ENCODE data around the gene SLC39A12.

Gene SLC39A12

DNA sequence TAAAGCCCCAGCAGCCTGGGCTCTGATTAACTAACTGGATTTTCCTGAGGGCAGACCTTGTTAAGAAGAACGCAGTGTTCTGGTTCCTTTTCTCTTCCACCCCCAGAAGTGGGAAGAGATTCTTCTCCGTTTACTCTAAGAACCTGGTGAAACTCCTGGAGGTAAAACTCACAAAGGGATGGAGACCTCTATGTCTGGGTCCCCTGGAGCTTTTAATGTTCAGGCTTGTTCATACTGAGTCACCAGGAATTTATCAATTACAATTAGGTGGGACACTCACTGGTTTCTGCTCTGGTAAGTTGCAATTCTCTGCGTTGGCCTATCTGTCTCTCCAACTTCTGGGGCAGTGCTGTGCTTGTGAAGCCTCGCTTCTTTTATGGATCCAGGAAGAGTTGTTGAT is 115.2 kb downstream of the SLC39A12 start:
- DNase-seq = peak; percentile 44

DNA sequence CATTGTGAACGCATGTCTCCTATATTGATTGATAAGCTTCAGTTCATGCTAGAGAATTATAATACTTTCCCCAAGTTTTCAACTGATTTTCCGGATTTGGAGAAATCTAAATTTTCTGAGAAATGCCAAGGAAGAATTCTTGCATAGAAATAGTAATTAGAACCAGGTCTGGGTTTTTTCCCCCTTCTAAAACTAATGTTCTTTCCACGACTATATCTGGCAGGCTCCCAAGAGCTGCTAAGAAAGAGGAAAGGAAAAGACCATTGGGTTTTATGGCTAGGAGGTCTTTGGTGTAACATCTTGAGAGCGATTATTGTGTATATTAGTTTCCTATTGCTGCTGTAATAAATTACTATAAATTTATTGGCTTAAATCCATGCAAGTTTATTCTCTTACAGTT is 116.7 kb downstream of the SLC39A12 start:
- no peak for DNase-seq

DNA sequence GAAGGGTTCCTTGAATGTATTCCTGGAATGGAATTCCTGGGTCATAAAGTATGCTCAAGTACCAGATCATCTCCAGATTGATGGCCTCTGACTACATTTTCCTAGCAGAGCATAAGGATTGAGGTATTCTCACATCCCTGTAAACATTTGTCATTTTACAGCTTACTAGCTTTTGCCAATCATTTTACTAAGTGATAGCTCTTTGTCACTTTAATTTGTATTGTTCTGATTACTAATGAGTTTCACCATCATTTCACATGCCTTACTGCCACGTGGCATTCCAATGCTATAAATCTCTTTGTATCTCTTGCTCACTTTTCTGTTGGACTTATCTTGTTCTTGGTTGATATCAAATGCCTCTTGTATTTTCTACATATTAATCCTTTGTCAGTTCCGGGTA is 119.9 kb downstream of the SLC39A12 start:
- peak; percentile 19 for DNase-seq

DNA sequence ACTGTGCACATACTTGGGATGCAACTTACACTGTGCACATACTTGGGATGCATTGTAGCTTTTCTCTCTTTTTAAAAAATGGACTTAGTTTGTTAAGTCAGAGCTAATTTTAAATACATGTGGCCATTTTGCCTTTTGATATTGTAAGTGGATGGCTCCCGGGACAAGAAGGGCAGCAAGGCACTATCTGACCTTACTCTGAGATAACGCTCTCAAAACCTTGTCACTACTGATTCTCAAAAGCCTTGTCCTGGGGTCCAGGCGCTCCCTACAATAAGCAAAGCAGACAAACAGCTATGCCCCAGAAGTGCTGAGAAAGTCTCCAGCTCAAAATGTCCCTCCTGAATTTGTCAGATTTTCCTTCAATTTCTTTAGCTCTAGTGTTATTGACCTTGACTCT is 121.6 kb downstream of the SLC39A12 start:
- DNase-seq = no peak

DNA sequence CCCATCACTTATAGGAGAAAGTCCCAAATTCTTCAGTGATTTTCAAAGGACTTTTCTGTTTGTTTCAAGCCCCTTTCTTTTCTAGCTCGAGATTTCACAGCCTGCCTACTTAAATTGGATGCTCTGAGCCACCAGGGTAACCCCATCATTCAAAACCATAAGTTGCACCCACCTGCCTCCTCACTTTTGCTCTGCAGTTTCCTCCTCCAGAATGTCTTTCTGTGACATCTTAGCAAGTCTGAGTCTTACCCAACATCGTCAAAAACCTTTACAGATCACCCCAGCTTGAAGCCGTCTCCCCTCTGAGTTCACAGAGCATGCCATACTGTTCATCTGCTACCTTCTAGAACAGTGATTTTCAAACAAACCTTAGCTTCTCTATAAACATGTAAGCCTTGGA is 124.2 kb downstream of the SLC39A12 start:
- no peak for DNase-seq

DNA sequence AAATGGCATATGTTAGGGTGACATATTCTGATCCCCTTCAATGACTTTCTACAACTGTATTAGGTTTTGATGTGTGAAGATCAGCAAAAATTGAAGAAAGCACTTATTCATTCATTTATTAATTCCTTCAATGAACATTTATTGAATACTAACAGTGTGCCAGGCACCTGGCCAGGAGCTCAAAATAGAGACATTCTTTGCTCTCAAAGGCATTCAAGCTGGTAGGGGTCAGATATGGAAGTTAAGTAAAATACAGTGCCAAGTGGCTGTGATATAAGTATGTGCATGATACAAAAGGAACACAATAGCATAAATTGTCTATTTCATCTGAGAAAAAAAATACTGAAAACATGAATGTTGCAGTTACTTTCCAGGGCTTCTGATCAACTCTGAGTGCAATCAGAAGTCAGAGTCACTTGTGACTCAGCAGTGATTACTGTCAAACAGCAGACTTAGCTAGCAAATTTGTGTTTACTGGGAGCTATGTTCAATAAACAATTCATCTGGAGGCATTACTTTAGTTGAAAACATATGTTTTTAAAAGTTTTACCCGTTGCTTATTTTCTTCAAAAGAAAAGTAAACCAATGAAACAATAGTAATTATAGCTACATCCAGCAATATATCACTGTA is 128.1 kb downstream of the SLC39A12 start:
- DNase-seq = no peak

DNA sequence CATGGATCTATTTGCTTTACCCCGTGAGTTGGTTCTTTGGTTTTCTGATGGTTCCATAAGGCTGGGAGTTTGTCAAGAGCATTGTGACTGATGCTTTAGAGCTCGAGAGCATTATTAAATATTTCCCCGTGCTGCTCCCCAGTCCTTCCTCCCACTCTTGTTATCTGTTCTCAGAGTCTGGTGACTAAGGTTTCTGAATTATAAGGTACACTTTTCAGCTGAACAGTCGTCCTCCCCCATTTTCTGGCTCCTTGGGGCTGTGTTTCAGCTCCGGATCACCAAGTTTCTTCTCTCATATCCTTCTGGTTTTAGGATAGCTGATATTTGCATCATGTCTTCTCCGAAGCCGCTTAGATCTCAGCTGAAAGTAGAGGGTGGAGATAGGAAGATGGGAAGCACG is 130.7 kb downstream of the SLC39A12 start:
- DNase-seq = no peak

DNA sequence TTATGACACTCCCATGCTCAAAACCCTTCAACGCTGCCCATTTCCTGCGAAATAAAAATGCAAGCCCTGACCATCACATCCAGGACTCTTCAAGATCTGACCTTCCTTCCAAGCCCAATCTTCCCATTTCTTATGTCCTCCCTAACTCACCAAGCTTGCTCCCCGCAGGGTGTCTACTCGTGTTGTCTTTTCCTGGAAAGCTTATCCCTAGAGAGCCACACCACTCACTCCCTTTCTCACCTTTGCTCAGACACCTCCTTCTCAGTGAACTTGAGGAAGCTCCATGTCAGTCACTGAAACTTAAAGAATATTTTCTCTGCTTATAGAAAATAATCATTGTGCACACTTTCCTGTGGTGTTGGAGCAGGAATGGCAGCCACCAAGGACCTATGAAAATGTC is 134.1 kb downstream of the SLC39A12 start:
- DNase-seq = no peak

DNA sequence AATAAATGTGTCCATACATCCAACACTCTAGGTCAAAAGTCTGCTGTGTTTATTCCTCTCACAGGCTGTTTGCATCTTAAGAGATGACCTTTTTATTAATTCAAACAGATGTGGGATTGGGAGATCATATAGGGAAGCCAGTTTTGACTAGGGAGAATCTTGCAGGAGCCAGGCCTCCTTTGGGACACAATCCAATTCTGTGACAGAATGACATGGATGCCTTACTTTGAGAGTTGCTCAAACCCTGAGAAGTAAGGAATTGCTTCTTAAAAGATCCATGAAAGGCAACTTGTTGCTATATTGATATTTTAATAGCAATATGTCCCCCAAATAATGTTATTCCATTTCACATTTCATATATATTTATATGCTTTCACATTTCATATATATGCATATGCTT is 135.0 kb downstream of the SLC39A12 start:
- no peak for DNase-seq

DNA sequence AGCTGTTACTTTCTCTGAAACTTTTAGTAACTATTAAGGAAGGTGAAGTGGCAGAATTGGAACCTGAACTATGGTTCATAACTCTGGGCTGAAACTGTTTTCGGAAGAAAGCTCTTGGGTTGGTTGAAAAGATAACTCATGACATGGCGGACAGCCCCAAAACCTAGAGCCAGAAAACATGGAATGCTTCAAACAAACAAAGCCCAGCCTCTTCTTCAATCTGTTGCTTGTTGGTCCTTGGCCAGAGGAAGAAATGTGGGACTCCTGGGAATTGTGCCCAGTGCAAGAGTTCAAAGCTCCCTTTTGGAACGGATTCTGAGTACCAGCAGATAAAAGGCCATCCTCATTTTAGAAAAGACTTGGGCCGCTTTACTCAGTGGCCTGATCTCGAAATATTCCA is 135.6 kb downstream of the SLC39A12 start:
- DNase-seq = no peak

Measured in fibroblast of upper back skin (primary cell).